GM20000 (cell line): ENCODE measurements around the gene SCGN.
"Not testable (repeated sequence)": the region's sequence is repeated elsewhere in the genome, so short reads cannot be mapped to it uniquely, and the experiment has no call there.

Experiments
- DNase-seq: peaks from one replicate; pipeline ENCODE4 v3.0.0; 2012; ENCODE audit warnings: low spot score
- CTCF ChIP-seq: IDR thresholded peaks from 2 replicates; pipeline ENCODE4 v1.5.1; 2012; ENCODE audit warnings: mild to moderate bottlenecking, control low read depth; ENCODE audit errors: extremely low read depth, missing control alignments

Gene SCGN

GRCh38 chr6:25735261-25735660, 83.2 kb downstream of the SCGN start:
- no peak for TF ChIP-seq CTCF
- no peak for DNase-seq

GRCh38 chr6:25743868-25744267, 91.9 kb downstream of the SCGN start:
- no peak for DNase-seq
- TF ChIP-seq CTCF, result no peak

GRCh38 chr6:25745836-25746235, 93.8 kb downstream of the SCGN start:
- TF ChIP-seq CTCF, result no peak
- no peak for DNase-seq

GRCh38 chr6:25746968-25747367, 95.0 kb downstream of the SCGN start:
- DNase-seq, result no peak
- TF ChIP-seq CTCF, result no peak

GRCh38 chr6:25747477-25747876, 95.5 kb downstream of the SCGN start:
- no peak for TF ChIP-seq CTCF
- DNase-seq, result no peak

GRCh38 chr6:25748049-25748448, 96.0 kb downstream of the SCGN start:
- DNase-seq, result no peak
- TF ChIP-seq CTCF, result no peak

GRCh38 chr6:25748601-25749517, 96.8 kb downstream of the SCGN start:
- not testable (repeated sequence) for DNase-seq

GRCh38 chr6:25749837-25750236, 97.8 kb downstream of the SCGN start:
- no peak for TF ChIP-seq CTCF

More at GRCh38 chr6:25749837-25750236, 97.8 kb downstream of the SCGN start:
- DNase-seq, result no peak
